ENCODE measurements around the gene PRMT3.
A peak's percentile ranks its signal among the peaks of the same experiment; 100 is the strongest.
"Not testable (repeated sequence)": the region's sequence is repeated elsewhere in the genome, so short reads cannot be mapped to it uniquely, and the experiment has no call there.

The PRMT3 gene

DNA sequence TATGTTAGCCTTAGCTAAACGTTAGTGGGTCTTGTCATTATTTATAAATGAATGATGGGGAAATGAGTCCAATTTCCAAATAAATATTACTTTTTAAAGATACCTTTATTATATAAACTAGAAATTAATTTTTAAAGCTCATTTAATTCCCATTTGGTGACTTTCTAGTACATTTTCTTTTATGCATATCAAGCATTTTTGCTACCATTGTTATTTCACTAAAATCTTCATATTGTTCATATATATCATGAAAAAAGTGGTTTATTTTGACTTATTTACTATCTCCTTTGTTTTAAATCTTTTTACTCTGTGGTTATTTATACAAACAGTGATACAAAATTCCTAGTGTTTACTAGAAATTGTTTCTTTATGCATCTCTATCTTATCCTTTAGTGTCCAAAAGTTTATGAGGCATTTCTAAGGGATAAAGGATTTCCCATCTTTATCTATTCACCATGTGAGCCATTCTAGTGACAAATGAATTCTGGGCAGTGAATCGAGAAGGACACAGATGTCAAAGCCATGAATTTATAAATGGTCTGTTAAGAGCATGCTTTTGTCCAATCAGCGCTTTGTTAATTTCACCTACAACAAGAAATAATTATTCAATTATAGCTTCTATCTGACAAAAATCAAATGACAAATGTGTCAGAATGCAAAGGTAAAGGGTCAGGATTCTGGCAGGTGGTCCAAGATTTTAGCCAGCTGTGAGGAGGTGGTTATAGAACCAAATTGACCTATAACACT lies 70.6 kb downstream of the PRMT3 start:
- DNase-seq: peak; percentile 23

DNA sequence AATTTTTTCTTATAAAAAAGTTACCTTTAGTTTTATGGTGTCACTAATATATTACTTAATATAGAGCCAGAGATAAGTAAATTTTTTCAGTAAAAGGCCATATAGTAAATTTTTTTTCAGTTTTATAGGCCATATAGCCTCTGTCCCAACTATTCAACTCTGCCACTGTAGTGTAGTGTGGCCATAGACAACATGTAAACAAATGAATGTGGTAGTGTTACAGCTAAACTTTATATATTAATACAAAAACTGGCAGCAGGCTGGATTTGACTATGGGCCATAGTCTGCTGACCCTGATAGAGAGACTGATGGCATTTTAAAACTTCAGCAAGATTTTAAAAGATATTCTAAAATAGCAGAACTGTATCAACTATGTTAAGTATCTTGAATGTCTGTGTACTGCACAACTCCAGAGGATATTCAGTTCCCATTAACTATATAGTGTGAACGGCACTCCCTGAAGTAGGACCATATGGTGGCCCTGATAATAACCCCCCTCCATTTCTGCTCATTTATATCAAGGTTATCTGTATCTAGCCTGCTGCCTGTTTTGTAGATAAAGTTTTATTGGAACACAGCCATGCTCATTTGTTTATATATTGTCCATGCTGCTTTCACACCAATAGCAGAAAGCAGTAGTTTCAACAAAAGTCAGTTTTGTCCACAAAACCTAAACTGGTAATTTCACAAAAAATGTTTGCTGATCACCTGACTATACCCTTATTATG lies 71.6 kb downstream of the PRMT3 start:
- DNase-seq: peak; percentile 73

DNA sequence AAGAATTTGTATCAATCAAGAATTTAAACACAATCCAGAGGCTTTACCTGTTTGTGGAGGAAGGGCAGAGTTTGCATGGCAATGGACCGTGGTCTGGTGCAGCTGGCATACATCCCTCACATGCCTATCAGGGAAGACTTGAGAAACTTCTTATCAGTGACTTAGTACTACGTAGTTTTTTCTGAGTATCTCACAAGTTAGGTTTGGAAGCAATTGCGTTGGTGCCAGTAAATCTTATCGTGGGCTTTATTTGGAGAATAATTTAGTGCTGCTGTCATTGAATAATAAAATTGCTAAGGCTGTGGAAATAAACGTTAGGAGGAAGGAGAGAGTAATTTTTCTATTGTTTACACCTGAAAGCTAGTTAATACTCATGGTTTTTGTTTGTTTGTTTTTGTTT lies 72.3 kb downstream of the PRMT3 start:
- no peak for DNase-seq

DNA sequence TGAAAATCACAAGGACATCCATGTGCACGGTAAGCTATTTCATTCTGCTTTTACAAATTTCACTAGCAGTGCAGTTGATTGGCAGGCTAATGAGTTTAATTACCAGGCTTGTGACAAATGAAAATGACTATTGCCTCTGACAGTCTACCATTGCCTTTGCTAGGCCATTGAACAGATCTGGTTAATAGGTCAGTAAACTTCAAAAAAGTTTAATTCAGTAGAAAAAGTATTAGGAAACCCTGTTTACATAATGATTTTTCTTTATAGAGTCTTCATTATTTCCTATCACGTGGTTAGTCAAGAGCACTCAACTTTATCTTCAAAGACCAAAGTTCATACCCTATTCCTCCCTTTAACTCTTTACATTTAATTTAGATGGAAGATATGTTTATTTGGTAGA lies 77.0 kb downstream of the PRMT3 start:
- peak; percentile 55 for DNase-seq

DNA sequence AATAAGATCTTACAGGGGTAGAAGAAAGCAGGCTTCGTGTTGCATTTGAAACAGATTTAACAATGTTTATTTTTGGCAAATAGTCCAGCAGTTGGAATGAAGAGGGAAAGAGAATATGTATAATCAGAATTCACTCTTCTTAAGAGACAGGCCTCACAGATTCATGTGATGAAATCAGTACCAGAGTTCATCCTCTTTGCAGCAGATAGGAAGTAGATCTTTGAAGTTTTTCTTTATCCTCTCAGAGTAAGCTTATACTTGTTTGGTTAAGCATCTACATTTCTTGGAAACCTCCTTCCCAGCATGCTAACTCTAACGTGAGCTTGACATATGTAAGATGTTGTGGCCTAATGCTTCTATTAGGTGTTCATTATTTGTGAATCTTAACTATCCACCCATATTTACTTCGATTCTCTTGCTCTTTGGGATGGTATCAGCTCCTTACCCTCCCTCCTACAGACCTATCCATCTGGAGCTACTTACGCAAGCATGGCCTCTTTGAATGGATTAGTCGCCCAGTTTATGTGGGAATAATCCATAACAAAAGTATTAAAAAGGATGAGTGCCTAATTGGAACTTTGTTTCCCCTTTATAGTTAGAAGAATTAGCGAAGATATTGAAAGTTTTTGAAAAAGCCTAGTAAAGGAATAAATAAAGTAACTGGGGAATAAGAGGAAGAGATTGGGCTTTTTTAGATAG lies 80.1 kb downstream of the PRMT3 start:
- DNase-seq: peak; percentile 88

DNA sequence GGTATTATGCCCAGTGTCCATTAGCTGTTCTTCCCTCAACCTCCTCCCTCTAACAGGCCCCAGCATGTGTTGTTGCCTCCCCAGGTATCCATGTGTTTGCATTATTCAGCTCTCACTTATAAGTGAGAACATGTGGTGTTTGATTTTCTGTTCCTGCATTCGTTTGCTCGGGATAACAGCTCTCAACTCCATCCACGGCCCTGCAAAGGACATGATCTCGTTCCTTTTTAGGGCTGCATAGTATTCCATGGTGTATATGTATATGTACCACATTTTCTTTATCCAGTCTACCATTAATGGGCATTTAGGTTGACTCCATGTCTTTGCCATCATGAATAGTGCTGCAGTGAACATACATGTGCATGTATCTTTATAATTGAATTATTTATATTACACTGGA lies 82.8 kb downstream of the PRMT3 start:
- no peak for DNase-seq

DNA sequence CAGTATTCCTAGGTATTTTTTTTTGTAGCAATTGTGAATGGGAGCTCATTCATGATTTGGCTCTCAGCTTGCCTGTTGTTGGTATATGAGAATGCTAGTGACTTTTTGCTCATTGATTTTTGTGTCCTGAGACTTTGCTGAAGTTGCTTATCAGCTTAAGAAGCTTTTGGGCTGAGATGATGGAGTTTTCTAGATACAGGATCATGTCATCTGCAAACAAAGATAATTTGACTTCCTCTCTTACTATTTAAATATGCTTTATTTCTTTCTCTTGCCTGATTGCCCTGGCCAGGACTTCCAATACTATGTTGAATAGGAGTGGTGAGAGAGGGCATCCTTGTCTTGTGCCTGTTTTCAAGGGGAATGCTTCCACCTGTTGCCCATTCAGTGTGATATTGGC lies 84.4 kb downstream of the PRMT3 start:
- DNase-seq: not testable (repeated sequence)

DNA sequence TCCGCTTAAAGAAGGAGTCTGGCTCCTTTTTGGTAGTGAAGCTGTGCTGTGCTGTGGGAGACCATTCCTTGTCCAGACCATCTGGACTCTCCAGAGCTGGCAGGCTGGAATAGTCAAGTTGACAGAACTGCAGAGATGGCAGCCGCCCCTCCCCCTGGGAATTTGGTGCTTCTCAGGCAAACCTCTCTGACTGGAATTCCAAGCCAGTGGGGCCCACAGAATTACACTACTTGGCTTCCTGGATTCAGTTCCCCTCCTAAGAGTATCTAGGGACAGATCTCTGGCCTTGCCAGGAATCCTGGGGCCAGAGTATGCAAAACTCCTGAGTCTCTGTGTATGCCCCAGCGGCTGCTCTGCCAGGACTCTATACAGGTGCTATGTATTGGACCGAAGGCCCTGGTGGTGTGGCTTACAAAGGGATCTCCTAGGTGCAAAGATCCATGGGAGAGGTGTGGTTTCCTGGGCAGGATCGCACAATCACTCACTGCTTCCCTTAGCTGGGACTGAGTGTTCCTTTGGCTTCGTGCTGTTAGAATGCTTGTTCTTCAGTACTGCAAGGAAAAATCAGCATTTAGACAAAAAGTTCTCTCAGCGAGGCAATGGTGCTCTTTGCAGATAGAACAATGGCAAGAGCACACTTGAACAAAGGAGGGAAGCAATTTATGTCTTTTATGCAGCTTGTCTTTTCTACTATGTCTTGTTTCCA lies 86.8 kb downstream of the PRMT3 start:
- DNase-seq: peak; percentile 22

DNA sequence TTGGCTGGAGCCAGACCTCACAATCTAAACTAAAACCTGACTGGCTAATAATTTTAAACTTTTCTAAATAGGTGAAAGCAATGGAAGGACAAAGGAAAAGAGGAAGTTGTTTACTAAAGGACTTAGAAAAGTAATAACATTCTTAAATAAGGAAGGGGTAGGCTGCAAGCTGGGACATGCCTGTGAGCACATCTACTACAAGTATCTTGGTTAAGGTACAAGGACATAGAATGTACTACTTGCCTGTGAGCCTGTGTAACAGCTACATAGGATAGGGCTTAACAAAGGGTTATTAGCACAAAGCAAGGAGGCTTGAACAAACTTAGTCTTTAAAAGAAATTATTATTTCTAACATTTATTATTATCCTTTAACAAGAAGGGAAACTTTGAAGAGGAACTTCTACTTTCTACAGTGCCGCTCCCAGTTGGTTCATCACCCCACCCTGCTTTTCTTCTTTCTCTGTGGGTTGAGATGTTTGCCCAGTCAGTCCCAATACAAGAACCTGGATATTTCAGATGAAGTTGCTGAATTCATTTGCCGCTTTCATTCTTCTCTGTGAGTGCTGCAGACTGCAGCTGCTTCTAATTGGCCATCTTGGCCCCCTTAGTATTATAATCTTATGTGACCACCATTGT lies 87.5 kb downstream of the PRMT3 start:
- DNase-seq: no peak

DNA sequence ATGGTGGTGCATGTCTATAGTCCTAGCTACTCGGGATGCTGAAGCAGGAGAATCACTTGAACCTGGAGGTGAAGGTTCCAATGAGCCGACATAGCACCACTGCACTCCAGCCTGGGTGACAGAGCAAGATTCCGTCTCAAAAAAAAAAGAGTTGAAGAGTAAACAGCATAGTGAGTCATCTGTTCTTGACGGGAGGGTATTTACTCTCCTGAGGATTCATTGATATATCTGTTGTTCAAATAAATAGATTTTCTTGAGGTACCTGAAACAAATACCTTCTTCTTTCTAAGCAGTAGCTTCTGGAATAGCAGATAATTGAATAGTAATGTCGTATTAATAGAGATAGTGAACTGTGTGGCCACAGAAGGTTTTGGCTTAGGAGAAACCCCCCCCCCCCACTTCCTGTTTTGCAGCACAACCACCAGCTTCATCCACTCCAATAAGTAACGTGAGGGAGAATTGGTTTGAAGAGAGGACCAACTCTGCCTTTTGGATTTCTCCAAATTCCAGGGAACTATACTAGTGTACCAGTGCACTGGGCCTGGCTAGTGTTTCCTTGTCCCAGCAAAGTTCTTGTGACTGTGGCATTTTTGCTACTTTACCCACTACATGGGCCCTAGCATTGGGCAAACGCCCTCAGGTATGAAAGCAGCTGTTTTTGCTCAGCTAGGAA lies 90.0 kb downstream of the PRMT3 start:
- DNase-seq: peak; percentile 23

DNA sequence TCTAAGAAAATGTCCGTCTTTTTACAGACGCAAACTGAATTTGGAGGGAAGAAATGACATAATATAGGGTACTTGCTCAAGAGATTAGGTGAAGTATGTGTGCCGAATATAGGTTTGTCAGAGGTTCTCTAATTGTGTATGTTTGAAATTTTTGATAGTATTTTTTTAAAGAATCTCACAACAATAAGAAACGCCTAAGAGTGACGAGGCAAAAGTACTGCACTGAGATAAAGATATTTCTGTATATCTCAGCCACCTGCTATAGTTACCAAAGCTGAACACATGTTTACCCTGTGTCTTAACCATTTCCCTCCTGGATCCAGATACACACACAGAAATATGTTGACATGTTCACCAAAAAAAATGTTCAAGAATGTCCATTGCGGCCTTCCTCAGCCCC lies 92.0 kb downstream of the PRMT3 start:
- DNase-seq: no peak

DNA sequence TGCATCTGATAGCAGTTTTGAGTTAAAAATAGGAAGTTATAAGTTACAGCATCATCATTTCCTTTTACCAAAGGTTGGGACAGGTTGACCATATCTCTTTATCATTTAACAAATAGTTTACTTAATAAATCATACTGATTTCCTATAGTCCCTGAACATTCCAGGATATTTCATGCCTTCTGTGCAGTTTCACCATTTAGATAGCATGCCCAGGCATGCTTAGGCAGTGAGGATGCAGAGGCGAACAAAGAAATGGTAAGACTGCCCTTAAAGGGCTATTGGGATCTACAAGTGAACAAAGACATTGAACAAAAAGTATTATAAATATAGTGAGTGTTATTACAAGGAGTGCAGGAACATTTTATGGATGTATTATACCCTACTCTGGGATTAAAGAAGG lies 96.4 kb downstream of the PRMT3 start:
- DNase-seq: no peak

DNA sequence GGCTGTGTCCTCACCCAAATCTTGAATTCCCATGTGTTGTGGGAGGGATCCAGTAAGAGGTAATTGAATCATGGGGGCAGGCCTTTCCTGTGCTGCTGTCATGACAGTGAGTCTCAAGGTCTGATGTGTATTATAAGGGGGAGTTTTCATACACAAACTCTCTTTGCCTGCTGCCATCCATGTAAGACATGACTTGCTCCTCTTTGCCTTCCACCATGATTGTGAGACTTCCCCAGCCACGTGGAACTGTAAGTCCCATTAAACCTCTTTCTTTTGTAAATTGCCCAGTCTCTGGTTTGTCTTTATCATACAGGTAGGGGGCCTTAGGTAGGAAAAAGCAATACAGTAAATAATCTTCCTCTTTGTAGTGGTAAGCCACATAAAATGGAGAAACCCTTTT lies 96.9 kb downstream of the PRMT3 start:
- not testable (repeated sequence) for DNase-seq

DNA sequence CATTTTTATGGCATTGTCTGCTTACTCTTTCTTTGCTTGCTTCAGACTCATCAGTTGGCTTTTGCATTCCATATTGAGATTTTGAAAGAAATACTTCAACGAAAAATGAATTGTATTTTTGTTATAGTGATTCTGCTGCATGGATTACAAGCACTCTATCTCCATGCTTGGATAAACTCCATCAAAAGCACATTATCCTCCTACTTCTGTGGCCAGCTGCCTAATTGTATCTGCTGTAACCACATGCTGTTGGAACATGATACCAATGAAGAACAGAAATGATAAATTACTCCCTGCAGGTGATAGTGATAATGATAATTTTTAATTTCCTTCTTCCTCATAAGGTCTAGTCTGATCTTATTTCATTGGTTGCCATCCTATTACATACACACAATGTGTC lies 100.8 kb downstream of the PRMT3 start:
- peak; percentile 89 for DNase-seq

DNA sequence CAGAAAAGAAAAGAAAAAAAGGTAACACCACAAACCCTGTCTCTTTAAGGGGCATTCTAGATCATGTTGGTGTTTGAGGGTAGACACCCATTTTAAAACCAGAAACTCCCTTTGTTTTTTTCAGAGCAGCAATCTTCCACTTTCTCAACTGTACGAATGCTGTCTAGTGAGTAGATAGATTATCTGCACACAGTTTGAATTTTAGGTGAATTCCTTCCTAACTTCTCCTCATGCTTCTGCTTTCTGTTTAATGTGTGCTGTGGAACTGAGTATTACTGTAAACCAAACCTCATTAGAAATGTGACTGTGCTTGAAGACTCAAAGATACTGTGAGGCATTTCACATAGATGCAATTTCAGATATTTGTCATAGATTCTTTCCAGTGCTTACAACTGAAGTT lies 102.4 kb downstream of the PRMT3 start:
- no peak for DNase-seq

DNA sequence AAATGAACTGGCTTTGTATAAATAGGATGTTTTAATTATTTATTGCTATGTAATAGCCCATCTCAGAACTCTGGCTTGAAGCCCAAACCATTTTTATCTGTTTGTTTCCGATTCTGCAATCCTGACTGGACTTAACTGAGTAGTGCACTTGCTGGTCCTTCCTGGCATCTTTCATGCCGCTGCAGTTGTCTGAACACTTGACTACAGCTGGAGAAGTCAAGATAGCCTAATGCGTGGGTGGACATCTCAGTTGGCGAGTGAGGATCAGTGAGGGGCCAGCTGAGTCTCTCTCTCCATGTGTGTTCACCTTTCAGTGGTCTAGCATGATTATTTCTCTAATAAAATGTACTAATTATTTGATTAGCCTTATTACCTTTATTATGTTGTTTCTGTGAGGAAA lies 105.8 kb downstream of the PRMT3 start:
- DNase-seq: no peak

DNA sequence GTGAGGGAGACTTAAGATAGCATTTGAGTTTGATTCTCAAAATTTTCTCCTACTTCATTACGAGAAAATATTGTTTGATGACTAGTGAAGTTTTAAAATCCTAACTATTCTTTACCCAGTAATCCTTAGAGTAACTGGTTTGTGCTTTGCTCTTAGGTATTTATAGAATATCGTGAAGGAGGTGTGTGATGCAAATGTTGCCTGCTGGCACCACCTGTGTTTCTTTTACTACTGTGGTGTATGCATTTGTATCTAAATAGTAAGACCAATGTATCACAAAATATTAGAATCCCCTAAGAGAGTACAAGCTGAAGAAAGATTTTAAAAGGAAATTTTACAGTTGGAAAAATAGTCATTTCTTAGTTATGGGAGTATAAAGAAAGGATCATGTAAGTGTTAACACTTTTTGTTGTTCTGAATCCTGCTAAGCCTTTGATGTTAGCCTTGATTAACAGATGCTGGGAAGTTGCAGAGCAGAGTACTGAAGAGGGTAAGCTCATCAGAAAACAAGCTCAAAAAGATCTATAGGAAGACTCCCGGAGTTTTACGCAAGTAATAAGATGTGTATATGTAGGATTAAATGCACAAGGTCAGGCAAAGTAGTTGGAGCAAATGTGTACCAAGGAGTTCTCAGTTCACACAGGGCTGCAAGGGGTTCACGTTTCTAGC lies 109.7 kb downstream of the PRMT3 start:
- DNase-seq: peak; percentile 78

DNA sequence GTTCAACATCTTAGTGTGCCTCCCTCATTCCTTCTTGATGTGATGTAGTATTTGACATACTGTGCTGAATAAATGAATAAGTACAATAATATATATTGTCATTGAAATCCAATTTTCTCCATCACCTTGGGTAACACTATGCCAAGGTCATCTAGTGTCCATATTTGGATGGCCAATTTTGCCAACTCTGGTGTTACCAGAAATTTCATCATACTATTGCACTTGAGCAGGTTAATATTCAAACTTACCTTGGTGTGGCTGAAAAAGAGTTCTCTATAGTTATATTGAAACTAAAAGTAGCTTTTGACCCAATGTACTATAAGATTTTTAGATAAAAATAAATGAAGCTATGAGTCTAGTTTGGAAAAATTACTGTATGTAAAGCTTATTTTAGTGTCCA lies 113.7 kb downstream of the PRMT3 start:
- DNase-seq: no peak

DNA sequence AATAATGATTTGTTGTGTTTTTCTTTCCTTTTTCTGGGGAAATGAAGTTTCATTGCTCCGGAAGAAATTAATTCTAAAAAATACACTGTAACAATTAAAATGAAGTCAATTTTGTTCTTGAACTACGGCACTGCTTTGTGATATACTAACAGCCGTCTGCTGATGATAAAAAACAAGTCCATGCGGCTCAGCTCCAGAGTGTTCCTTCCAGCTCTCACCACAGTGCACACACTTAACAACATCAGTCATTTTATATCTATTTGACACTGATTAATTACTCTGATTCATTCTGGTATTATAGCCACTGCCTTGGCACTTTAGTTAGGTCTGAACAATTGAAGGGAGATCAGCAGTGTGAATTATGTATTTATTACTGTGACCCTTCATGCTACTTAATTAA lies 114.5 kb downstream of the PRMT3 start:
- peak; percentile 42 for DNase-seq

DNA sequence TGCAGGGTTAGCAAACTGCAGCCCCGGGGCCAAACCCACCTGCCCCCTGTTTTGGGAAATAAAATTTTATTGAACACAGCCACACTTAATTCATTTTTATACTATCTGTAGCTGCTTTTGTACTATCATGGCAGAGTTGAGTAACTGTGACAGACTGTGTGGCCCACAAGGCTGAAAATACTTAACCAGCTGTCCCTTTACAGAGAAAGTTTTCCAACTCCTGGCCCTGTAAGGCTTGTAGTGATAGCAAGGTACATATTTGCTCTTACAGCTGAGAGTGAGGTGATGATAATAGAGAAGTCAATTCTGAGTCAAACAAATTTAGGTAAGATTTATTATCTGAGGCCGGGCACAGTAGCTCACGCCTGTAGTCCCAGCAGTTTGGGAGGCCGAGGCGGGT lies 124.5 kb downstream of the PRMT3 start:
- no peak for DNase-seq

DNA sequence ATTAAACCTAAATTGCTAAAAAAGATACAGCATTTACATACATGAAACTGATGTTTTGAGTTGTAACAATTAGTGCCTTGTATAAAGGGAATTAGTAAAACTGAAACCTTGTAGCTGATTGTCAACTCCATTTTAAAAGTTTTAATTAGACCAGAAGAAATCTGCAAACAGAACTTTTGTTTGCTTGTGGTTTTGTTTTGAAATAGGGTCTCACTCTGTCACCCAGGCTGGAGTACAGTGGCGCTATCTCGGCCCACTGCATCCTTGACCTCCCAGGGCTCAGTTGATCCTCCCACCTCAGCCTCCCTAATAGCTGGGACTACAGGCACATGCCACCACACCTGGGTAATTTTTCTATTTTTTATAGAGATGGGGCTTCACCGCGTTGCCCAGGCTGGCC lies 125.4 kb downstream of the PRMT3 start:
- DNase-seq: no peak
